Measurements from ENCODE around the gene GCSAM.

The GCSAM gene

DNA sequence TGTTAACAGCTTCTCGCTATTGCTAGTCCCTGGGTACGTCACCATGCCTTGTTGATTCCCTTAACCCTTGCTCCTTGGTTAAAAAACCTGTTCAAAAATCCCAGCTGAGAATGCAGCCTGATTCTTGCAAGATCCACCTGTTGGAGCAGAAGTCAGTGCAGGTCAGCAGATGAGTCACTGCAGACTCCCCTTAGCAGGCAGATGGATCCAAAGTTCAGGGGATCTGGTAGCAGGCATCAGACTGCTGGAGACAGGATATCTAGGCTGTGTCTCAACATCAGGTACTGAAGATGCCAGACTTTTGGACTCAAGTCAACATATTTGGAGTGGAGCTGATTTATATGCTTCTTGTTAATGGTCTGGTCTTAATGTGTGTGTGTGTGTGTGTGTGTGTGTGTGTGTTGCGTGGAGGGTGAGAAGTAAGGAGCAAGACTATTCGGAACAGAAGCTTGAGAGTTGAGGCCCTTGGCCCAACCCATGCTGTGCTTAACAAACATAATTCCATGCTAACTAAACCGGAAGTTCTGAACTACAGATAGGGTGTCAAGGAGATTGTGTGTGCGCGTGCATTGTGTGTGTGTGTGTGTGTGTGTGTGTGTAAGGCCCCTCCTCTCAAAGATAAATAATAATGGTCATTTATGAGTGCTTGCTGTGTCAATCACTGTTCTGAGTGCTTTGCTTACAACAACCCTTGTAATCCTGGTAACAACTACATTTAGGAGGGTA lies 47.9 kb downstream of the GCSAM start:
- TF ChIP-seq, protein P1, sequence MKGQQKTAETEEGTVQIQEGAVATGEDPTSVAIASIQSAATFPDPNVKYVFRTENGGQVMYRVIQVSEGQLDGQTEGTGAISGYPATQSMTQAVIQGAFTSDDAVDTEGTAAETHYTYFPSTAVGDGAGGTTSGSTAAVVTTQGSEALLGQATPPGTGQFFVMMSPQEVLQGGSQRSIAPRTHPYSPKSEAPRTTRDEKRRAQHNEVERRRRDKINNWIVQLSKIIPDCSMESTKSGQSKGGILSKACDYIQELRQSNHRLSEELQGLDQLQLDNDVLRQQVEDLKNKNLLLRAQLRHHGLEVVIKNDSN (IDR thresholded peaks at IDR 0.05): no peak
- TF ChIP-seq ZBTB7A (IDR thresholded peaks at IDR 0.05; ENCODE audit: low read depth): no peak

DNA sequence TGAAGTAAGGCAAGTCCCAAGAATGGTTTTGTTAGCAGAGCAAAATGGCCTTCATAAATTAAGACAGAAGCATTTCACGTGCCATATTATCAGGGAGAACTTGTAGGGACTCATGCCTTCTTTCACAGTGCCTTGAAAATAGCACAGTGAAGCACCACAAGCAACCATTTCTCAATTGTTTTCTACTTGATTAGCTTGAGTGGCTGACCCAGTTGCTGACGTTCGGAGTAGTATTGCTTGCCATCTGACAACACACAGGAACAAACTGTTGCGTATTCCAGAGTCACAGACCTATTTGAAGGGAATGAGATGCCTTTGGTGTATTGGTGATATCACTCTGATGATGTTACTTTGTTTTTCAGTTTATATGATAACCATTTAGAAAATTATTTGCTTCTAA lies 49.8 kb downstream of the GCSAM start:
- TF ChIP-seq CEBPB (IDR thresholded peaks at IDR 0.05): no peak
- TF ChIP-seq, protein P1 (IDR thresholded peaks at IDR 0.05): no peak
- TF ChIP-seq NFIC (IDR thresholded peaks at IDR 0.05): no peak
- TF ChIP-seq, protein P2, sequence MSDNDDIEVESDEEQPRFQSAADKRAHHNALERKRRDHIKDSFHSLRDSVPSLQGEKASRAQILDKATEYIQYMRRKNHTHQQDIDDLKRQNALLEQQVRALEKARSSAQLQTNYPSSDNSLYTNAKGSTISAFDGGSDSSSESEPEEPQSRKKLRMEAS (IDR thresholded peaks at IDR 0.05): no peak
- TF ChIP-seq TCF12 (IDR thresholded peaks at IDR 0.05; ENCODE audit: low read depth): no peak

DNA sequence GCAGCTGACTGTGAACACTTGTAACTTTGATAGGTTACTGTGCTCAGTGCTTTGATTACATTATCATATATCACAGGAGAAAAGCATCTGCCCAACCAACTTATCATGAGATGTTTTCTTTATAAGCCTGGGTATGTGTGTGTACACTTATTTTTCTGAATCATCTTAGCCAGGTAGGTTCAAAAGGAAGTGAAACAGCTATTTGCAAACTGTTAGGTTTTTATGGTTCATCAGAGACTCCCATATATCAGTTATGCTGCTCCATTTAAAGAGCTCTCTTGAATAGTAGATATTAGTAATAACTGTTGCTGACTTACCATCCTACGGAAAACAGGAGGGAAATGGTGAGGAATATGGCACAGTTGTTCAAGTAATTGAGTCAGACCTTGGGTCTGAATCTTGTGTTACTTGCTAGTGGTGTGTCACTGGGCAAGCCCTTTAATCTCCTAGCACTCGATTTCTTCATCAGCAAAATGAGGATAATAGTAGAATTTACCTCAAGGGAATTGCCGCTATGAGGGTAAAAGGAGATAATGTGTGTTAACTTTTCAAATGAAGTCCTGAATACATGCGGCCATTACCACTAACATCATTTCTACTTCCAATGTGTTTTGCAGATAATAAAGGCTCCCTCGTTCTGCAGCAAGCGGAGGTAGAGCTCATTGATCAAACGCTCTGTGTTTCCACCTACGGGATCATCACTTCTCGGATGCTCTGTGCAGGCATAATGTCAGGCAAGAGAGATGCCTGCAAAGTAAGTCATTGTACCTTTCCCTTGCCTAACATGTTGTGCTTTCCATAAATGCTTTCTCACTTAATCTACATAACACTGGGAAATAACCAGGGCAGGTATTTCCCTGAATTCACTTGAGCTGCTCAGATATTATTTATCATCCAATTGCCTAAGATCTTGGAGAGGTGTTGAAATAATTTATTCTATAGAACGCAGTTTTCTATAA lies 54.6 kb downstream of the GCSAM start:
- TF ChIP-seq FOXM1 (IDR thresholded peaks at IDR 0.05; ENCODE audit: borderline replicate concordance, low read depth) (no peak), EP300 (IDR thresholded peaks at IDR 0.05; ENCODE audit: borderline replicate concordance) (no peak), CEBPB (IDR thresholded peaks at IDR 0.05) (no peak)
- TF ChIP-seq, protein P1 (IDR thresholded peaks at IDR 0.05): no peak

DNA sequence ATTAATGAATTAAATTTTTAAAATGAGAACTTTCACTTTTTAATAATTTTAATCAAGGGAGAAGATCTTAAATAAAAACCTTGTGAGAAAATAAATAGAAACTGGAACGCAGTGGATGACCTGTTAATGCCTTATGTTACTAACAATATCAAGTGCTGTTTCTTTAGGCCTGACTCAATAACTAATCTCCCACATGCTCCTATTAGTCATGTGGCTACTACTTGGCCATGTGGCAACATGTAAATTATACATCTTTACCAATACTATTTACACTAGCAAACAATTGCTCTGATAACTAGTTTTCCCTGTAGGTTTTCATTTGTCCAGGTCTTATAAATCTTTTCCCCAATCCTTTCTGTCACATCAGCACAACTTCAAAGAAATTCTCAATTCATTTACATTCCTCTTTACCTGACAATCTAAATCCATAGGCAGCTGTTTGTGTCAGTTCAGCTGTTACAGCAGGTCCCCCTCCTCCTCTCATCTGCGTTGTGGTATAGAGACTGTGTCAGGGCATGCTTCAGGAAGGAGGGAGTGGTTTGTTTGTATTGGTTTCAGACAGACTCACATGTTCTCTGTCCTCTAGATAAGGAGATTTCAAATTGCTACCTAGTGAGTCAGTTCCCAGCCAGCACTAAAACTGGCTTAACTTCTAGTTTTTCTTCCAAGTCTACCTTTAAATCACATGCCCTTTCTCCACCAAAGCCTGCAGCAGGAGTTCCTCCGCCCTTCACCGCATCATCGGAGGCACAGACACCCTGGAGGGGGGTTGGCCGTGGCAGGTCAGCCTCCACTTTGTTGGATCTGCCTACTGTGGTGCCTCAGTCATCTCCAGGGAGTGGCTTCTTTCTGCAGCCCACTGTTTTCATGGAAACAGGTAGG lies 58.2 kb downstream of the GCSAM start:
- TF ChIP-seq EGR1 (IDR thresholded peaks at IDR 0.05) (no peak), CEBPB (IDR thresholded peaks at IDR 0.05) (no peak), RAD21 (IDR thresholded peaks at IDR 0.05; ENCODE audit: low read depth) (no peak), EP300 (IDR thresholded peaks at IDR 0.05; ENCODE audit: borderline replicate concordance) (no peak), CREB1 (IDR thresholded peaks at IDR 0.05; ENCODE audit: low read depth) (no peak), TAF1 (IDR thresholded peaks at IDR 0.05; ENCODE audit: low read depth) (no peak), ZBTB7A (IDR thresholded peaks at IDR 0.05; ENCODE audit: low read depth) (no peak), TCF12 (IDR thresholded peaks at IDR 0.05; ENCODE audit: low read depth) (no peak), YY1 (IDR thresholded peaks at IDR 0.05; ENCODE audit: low read depth) (no peak), FOXM1 (IDR thresholded peaks at IDR 0.05; ENCODE audit: borderline replicate concordance, low read depth) (no peak)
- TF ChIP-seq, protein P3, sequence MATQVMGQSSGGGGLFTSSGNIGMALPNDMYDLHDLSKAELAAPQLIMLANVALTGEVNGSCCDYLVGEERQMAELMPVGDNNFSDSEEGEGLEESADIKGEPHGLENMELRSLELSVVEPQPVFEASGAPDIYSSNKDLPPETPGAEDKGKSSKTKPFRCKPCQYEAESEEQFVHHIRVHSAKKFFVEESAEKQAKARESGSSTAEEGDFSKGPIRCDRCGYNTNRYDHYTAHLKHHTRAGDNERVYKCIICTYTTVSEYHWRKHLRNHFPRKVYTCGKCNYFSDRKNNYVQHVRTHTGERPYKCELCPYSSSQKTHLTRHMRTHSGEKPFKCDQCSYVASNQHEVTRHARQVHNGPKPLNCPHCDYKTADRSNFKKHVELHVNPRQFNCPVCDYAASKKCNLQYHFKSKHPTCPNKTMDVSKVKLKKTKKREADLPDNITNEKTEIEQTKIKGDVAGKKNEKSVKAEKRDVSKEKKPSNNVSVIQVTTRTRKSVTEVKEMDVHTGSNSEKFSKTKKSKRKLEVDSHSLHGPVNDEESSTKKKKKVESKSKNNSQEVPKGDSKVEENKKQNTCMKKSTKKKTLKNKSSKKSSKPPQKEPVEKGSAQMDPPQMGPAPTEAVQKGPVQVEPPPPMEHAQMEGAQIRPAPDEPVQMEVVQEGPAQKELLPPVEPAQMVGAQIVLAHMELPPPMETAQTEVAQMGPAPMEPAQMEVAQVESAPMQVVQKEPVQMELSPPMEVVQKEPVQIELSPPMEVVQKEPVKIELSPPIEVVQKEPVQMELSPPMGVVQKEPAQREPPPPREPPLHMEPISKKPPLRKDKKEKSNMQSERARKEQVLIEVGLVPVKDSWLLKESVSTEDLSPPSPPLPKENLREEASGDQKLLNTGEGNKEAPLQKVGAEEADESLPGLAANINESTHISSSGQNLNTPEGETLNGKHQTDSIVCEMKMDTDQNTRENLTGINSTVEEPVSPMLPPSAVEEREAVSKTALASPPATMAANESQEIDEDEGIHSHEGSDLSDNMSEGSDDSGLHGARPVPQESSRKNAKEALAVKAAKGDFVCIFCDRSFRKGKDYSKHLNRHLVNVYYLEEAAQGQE (IDR thresholded peaks at IDR 0.05; ENCODE audit: low read depth): no peak
- TF ChIP-seq, protein P2 (IDR thresholded peaks at IDR 0.05): no peak

DNA sequence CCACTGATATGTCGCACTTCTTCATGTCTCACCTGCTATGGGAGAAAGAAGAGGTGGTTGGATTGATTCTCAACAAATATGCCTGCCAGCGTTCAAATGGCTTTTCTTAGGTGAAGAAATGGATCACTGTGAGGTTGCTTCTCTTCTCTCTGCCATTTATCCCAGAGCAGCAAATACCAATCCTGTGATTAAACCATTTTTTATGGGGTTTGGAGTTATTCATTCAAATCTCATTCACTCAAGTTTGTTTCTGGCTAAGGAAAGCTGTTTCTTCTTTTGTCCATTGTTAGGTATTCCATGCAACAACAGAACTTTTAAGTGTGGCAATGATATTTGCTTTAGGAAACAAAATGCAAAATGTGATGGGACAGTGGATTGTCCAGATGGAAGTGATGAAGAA lies 59.0 kb downstream of the GCSAM start:
- TF ChIP-seq EGR1 (IDR thresholded peaks at IDR 0.05): no peak
- TF ChIP-seq, protein P3 (IDR thresholded peaks at IDR 0.05; ENCODE audit: low read depth): no peak
- TF ChIP-seq ZBTB7A (IDR thresholded peaks at IDR 0.05; ENCODE audit: low read depth): no peak
- no peak for TF ChIP-seq TEAD4 (IDR thresholded peaks at IDR 0.05)
- TF ChIP-seq, protein P2 (IDR thresholded peaks at IDR 0.05): no peak

Measured in Ishikawa (cell line).